Muscle of leg (tissue), 11 donors: ENCODE measurements around the gene PDCD6IP. TPM values are rescaled to one million over a fixed set of nuclear protein-coding genes. Genes with fewer than 3 reads are reported as not detected.
"Not testable (repeated sequence)": the region's sequence is repeated elsewhere in the genome, so short reads cannot be mapped to it uniquely, and the experiment has no call there.

ENCODE experiments used
- DNase-seq: peaks from one replicate; pipeline ENCODE4 v3.0.0; 2013
- H3K27ac ChIP-seq: one replicate; pipeline ENCODE4 v1.5.1; 2013; ENCODE audit warnings: mild to moderate bottlenecking, low read length, control low read depth
- H3K27me3 ChIP-seq: one replicate; pipeline ENCODE4 v1.6.1; 2013; ENCODE audit warnings: low read length; ENCODE audit not compliant: control insufficient read depth, insufficient read depth
- H3K36me3 ChIP-seq: one replicate; pipeline ENCODE4 v1.6.1; 2013; ENCODE audit warnings: low read length; ENCODE audit not compliant: control insufficient read depth, insufficient read depth
- H3K4me1 ChIP-seq: one replicate; pipeline ENCODE4 v1.6.1; 2013; ENCODE audit warnings: low read length; ENCODE audit not compliant: control insufficient read depth, insufficient read depth
- H3K4me3 ChIP-seq: one replicate; pipeline ENCODE4 v1.5.1; 2013; ENCODE audit warnings: low read length, control low read depth
- H3K9me3 ChIP-seq: replicated peaks from 2 replicates; pipeline ENCODE4 v1.6.1; 2013; ENCODE audit warnings: low read depth, low read length; ENCODE audit not compliant: control insufficient read depth
- WGBS: methylation state at CpG from one replicate; pipeline ENCODE4 v1.1.5; 2013; ENCODE audit warnings: missing lambda C conversion rate; ENCODE audit not compliant: insufficient coverage; 5-methylcytosine and 5-hydroxymethylcytosine counted together
- polyA plus RNA-seq, 8 donors: library from polyadenylated mRNA; unstranded; fragments of 120-200 nt; gene quantifications; one replicate each; pipeline versions ENCODE4 v1.2.1 to v1.2.3, GENCODE V29; 2013; ENCODE audit warnings: inconsistent platforms in 1 of 8, low replicate concordance in 1 of 8; ENCODE audit not compliant: insufficient read length in 8 of 8, insufficient read depth in 1 of 8
- total RNA-seq: library from RNA; stranded (reverse); fragments of 120-200 nt; gene quantifications from one replicate; pipeline ENCODE4 v1.2.4, GENCODE V29; 2013

The PDCD6IP gene
- total and polyA plus RNA-seq, 9 donors: 67.2 to 101 (median 93.0) TPM

DNA sequence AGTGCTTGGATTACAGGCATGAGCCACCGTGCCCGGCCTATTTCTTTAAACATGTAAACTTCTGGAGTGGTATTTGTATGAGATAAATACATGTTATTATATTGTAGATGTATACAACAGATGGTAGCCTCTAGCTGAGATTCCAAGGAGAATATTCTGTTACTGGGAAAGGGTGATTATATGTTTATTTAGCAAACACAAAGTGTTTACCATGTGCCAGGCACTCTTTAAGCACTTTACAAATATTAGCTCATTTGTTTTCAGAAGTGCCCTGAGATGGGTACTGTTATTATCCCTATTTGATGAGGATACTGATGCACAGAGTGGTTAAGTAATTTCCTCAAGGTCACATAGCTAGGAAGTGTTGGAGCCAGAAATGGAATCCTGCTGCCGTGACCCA lies 38.8 kb downstream of the PDCD6IP start:
- not testable (repeated sequence) for H3K4me1 ChIP-seq, H3K9me3 ChIP-seq, DNase-seq, H3K27me3 ChIP-seq, H3K4me3 ChIP-seq, H3K27ac ChIP-seq
- H3K36me3 ChIP-seq: peaks cover 11% of the 10 kb centered on the region
- WGBS: no CpG with 5 or more reads among the region's 3 CpGs

DNA sequence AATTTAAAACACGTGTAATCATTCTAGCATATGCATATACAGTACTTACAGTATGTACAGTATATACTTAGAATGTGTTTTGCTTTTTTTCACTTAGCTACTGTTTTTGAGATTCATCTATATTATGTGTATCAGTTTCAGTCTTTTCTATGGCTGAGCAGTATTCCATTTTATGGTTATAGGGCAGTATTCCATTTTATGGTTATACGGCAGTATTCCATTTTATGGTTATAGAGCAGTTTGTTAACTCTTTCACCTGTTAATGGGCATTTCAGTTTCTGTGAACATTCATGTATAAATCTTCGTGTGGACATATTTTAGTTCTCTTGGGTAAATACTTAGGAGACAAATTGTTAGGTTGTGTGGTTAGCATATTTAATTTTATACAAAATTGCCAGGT lies 40.9 kb downstream of the PDCD6IP start:
- no CpG with 5 or more reads among the region's 3 CpGs for whole genome bisulfite sequencing
- no peak for DNase-seq
- no peaks in the 10 kb centered on the region for H3K4me1 ChIP-seq
- no peak overlapping the region for H3K4me3 ChIP-seq
- no peak overlapping the region for H3K27ac ChIP-seq
- peaks cover 11% of the 10 kb centered on the region for H3K36me3 ChIP-seq
- no peaks in the 10 kb centered on the region for H3K9me3 ChIP-seq
- no peaks in the 10 kb centered on the region for H3K27me3 ChIP-seq

GRCh38 chr3:33840179-33840578 lies 41.7 kb downstream of the PDCD6IP start:
- 100% methylated on average over 1 of the region's 2 CpGs for WGBS
- no peaks in the 10 kb centered on the region for H3K4me1 ChIP-seq
- H3K4me3 ChIP-seq: no peak overlapping the region
- peaks cover 14% of the 10 kb centered on the region for H3K36me3 ChIP-seq
- DNase-seq: no peak
- H3K27ac ChIP-seq: no peak overlapping the region
- no peaks in the 10 kb centered on the region for H3K27me3 ChIP-seq
- H3K9me3 ChIP-seq: no peaks in the 10 kb centered on the region

DNA sequence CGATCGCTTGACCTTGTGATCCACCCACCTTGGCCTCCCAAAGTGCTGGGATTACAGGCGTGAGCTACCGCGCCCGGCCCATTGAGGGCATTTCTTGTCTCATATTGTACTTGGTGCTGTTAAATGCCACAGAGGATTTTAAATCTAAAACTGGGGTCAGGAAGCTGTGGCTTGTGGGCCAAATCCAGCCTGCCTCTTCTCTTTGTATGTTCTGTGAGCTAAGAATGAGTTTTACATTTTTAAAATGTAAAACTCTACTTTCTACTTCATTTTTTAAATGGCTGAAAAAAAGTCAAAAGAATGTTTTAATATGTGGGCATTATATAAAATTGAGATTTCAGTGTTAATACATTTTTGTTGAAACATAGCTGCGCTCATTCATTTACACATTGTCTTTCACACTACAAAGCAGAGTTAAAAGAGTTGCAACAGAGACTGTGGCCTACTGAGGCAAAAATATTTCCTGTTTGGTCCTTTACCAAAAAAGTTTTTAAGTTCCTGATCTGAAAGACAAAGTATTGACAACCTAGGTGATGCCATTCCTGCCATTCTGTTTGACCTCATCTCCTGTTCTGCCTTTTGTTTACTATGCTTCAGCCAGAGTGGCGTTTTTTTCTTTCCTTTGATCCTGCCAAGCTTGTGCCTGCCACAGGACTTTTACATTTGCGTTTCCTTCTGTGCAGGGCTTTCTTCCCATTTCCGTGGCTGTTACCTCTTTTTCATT lies 50.4 kb downstream of the PDCD6IP start:
- Histone ChIP-seq H3K36me3 (peaks cover 13% of the 10 kb centered on the region), H3K4me1 (no peaks in the 10 kb centered on the region), H3K27me3 (no peaks in the 10 kb centered on the region), H3K4me3 (no peak overlapping the region), H3K27ac (no peak overlapping the region), H3K9me3 (no peaks in the 10 kb centered on the region)
- WGBS: 15% methylated on average over 2 of the region's 10 CpGs
- DNase-seq: no peak

GRCh38 chr3:33850599-33850998 lies 52.2 kb downstream of the PDCD6IP start:
- peaks cover 10% of the 10 kb centered on the region for H3K36me3 ChIP-seq
- not testable (repeated sequence) for H3K4me3 ChIP-seq, H3K27me3 ChIP-seq, H3K9me3 ChIP-seq, H3K27ac ChIP-seq, H3K4me1 ChIP-seq, DNase-seq
- no CpG with 5 or more reads among the region's 3 CpGs for WGBS

GRCh38 chr3:33855407-33855806 lies 57.0 kb downstream of the PDCD6IP start:
- H3K36me3 ChIP-seq, H3K4me1 ChIP-seq, H3K27ac ChIP-seq, DNase-seq, H3K27me3 ChIP-seq, H3K4me3 ChIP-seq, H3K9me3 ChIP-seq: not testable (repeated sequence)
- WGBS: no CpG with 5 or more reads among the region's 1 CpG

DNA sequence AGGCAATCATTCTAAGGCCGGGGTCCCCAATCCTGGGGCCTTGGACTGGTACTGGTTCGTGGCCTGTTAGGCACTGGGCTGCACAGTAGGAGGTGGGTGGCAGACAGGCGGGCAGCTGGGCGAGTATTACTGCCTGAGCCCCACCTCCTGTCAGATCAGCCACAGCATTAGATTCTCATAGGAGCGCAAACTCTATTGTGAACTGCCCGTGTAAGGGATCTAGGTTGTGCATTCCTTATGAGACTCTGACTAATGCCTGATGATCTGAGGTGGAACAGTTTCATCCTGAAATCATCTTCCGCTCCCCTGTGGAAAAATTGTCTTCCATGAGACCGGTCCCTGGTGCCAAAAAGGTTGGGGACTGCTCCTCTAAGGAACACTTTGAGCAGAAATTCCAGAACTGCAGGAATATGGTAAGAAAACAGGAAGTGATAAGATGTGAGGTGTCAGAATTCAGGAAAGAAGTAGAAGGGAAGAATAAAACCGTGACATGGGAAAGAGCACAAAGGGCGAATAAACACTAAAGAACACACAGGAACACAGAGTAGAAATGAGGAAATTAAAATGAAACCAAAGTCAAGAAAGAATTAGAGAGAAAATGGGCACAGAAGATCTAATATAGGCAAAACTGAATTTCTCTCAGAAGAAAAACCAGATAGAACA lies 57.6 kb downstream of the PDCD6IP start:
- peaks cover 9% of the 10 kb centered on the region for H3K36me3 ChIP-seq
- DNase-seq: no peak
- H3K4me1 ChIP-seq: no peaks in the 10 kb centered on the region
- H3K4me3 ChIP-seq: no peak overlapping the region
- no peaks in the 10 kb centered on the region for H3K9me3 ChIP-seq
- no peaks in the 10 kb centered on the region for H3K27me3 ChIP-seq
- H3K27ac ChIP-seq: no peak overlapping the region
- 94% methylated on average over 3 of the region's 10 CpGs for whole genome bisulfite sequencing

- not testable (repeated sequence) for H3K36me3 ChIP-seq, H3K27me3 ChIP-seq, H3K9me3 ChIP-seq, H3K4me3 ChIP-seq, H3K27ac ChIP-seq, H3K4me1 ChIP-seq, DNase-seq
- no CpG with 5 or more reads among the region's 1 CpG for WGBS
Observed at GRCh38 chr3:33857701-33858100, 59.3 kb downstream of the PDCD6IP start.

DNA sequence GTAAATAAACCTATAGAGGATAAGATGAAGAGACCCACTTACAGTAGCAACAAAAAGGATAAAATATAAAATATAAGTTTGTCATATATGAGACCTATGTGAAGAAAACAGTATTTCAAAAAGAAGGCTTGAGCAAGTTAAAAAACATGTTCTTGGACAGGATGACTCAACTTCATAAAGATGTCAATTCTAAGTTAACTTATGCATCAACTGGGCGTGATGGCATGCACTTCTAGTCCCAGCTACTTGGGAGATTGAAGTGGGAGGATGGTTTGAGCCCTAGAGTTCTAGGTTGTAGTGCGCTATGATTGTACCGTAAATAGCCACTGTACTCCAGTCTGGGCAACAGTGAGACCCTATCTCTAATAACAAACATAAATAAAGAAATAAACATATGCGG lies 59.7 kb downstream of the PDCD6IP start:
- Histone ChIP-seq H3K27ac (no peak overlapping the region), H3K36me3 (peaks cover 9% of the 10 kb centered on the region), H3K27me3 (no peaks in the 10 kb centered on the region), H3K4me1 (no peaks in the 10 kb centered on the region), H3K9me3 (no peaks in the 10 kb centered on the region), H3K4me3 (no peak overlapping the region)
- DNase-seq: no peak
- WGBS: no CpG with 5 or more reads among the region's 4 CpGs

DNA sequence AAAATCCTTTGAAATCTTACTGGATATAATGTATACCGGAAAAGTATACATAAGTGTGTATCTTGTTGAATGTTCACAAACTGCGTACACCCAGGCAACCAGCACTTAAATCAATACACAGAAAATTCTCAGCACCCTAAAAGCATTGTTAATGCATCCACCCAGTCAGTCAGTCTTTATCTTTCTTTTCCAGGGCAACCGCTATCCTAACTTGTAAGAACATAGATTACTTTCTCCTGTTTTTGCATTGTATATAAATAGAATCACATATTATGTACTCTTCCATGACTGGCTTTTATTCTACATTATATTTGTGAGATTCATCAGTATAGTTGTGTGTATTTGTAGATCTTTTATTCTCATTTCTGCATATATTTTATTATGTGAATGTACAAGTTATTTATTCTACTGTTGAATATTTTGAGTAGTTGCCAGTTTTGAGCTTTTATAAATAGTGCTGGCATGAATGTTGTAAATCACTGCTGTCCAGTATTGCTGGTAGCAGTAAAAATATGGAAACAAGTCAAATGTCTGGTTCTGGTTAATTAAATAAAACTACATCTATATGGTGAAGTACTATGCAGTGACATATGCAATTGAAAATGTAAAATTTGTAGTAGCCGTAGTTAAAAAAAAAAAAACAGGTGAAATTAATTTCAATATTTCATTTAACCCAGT lies 62.1 kb downstream of the PDCD6IP start:
- H3K36me3 ChIP-seq: peaks cover 16% of the 10 kb centered on the region
- H3K27ac ChIP-seq: no peak overlapping the region
- 40% methylated on average over 1 of the region's 4 CpGs for WGBS

More for the DNA sequence above, 62.1 kb downstream of the PDCD6IP start:
- Histone ChIP-seq H3K4me3 (no peak overlapping the region), H3K27me3 (no peaks in the 10 kb centered on the region), H3K9me3 (no peaks in the 10 kb centered on the region), H3K4me1 (no peaks in the 10 kb centered on the region)
- DNase-seq: no peak
